GM12892 (cell line): ENCODE results near the gene TNS3.

ENCODE experiments used
- DNase-seq: peaks from one replicate; pipeline ENCODE4 v3.0.0; 2011; ENCODE audit not compliant: insufficient read length
- FAIRE-seq: peaks from 2 replicates; lab custom pipeline; 2011; peaks lifted over from hg19 to GRCh38; lab: Jason Lieb, UNC
- POLR2A ChIP-seq: IDR thresholded peaks from 2 replicates; pipeline ENCODE4 v1.6.1; 2011; ENCODE audit warnings: low read depth, low read length, control low read depth
- POLR2AphosphoS5 ChIP-seq: IDR thresholded peaks from 2 replicates; pipeline ENCODE4 v1.6.1; 2011; ENCODE audit warnings: low read depth, low read length, control low read depth
- TAF1 ChIP-seq: IDR thresholded peaks from 2 replicates; pipeline ENCODE4 v1.6.1; 2011; ENCODE audit warnings: low read depth, mild to moderate bottlenecking, control low read depth, low read length, borderline replicate concordance

The TNS3 gene

GRCh38 chr7:47518827-47519226 lies 63.1 kb downstream of the TNS3 start:
- DNase-seq (no peak), FAIRE-seq (no peak)
- TF ChIP-seq POLR2A, result no peak
- TF ChIP-seq TAF1, result no peak
- no peak for TF ChIP-seq POLR2AphosphoS5

DNA sequence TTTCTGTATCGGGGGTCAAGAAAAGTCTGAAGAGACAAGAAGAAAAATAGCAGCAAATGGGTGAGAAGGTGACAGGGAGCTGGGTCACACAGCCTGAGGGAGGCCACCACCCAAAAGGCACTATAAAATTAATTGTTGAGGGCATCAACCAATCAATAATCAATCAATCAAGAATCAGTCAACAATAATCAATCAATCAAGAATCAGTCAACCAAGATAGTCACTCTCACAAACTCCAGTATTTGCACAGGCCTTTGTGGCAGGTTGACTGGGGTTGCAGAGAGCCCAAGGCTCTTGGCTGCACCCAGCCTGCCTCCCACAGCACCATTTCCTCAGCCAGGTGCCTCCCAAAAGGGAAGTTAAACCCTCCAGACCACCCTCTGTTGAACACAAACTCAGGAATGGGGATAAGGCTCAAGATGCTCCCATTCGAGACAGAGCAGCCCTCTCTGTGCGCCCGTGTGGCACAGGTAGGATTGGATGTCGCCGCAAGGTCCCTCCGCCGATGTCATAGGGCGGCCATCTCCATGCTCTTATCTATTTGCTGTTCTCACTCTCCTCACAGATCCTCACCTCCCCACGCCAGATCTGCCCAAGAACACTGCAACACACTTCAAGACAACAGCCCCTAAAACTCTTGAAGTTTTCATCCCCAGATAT lies 64.0 kb downstream of the TNS3 start:
- DNase-seq (no peak), FAIRE-seq (no peak)

DNA sequence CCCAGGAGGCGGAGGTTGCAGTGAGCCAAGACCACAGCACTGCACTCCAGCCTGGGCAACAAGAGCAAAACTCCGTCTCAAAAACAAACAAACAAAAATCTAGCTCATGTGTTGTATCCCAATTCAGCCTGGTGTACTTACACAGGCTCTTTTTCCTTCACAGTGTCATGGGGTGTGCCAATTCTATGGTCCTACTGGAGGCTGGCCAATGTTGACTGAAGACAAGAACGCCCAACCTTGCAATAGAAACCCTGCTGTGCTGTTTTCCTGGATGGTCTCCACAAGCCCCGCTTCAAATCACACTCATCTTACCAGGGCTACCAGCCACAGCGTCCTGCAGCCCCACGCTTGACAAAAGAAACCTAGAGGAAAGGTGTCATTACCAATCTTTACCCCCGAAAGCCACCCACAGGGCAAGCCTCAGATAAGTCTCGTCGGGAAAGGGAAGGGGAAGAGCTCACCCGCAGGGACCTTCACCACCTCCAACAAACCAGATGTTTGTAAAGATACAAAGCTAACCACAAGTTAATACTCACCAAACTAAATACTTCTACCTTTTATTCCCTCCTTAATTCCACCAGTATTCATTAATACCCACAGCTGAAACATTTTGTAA lies 64.8 kb downstream of the TNS3 start:
- DNase-seq, result no peak
- FAIRE-seq, result no peak
- TF ChIP-seq POLR2AphosphoS5, result no peak
- TF ChIP-seq POLR2A, result no peak
- no peak for TF ChIP-seq TAF1

More for the DNA sequence above, 64.0 kb downstream of the TNS3 start:
- TF ChIP-seq POLR2AphosphoS5, result no peak
- TF ChIP-seq TAF1, result no peak
- no peak for TF ChIP-seq POLR2A

GRCh38 chr7:47516386-47516785 lies 65.5 kb downstream of the TNS3 start:
- FAIRE-seq (no peak), DNase-seq (no peak)
- no peak for TF ChIP-seq POLR2A

DNA sequence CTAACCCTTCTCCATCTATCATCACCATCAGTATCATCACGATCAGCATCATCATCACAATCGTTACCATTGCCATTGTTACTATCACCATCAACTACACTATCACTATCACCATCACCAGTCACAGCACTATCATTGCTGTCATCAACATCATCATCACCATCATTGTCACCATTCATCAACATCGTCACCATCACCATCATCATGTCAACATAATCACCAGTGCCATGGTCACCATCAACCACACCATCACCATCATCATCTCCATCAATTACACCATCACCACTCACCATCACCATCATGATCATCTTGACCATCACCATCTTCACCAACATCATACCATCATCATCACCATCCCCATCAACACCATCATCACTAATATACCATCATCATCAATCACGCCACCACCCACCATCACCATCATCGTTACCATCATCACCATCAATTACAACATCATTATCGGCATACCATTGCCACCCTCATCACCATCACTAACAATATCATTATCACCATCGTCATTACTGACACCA lies 66.5 kb downstream of the TNS3 start:
- no peak for TF ChIP-seq POLR2A
- no peak for TF ChIP-seq POLR2AphosphoS5
- TF ChIP-seq TAF1, result no peak
- DNase-seq (no peak), FAIRE-seq (no peak)

- TF ChIP-seq POLR2A (no peak), TAF1 (no peak)
- FAIRE-seq, result no peak
- DNase-seq, result no peak
These were observed 67.1 kb downstream of the TNS3 start for GRCh38 chr7:47514818-47515217.

GRCh38 chr7:47514367-47514766 lies 67.5 kb downstream of the TNS3 start:
- no peak for TF ChIP-seq POLR2AphosphoS5
- TF ChIP-seq TAF1, result no peak
- TF ChIP-seq POLR2A, result no peak
- DNase-seq (no peak), FAIRE-seq (no peak)

- DNase-seq (no peak), FAIRE-seq (no peak)
- TF ChIP-seq POLR2A (no peak), TAF1 (no peak), POLR2AphosphoS5 (no peak)
These were observed 68.1 kb downstream of the TNS3 start for GRCh38 chr7:47513741-47514241.

GRCh38 chr7:47512481-47513176 lies 69.3 kb downstream of the TNS3 start:
- FAIRE-seq, result no peak
- no peak for DNase-seq
- TF ChIP-seq POLR2AphosphoS5, result no peak
- TF ChIP-seq POLR2A, result no peak
- no peak for TF ChIP-seq TAF1

DNA sequence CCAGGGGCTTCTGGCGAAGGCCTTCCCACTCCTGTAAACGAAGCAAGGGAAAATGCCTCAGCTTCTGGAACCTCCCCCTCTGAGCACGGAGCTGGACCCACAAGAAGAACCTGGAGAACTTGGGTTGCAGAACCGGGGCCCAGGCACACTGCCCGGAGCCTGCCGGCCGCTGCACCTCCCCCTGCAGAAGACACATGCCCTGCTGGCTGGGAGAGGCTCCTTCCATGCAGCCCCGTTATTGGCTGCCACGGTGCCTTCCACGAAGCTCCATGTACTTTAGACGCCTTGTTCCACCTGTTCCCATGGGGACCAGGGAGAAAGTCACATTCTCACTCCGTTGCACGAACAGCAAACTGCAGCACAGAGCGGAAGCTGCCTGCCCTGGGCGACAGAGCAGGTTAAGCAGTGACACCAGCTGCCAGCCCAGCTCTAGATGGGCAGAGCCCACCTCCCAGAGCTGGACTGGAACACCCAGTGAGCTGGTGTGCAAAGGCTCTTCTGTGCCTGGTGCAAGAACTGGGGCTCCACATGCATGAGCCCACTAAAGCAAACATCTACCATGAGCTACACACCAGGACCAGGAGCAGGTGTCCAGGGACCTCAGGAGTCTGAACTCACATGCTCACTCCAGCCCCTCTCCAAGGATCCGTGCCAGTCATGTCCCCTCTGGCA lies 70.1 kb downstream of the TNS3 start:
- DNase-seq, result no peak
- TF ChIP-seq TAF1 (no peak), POLR2AphosphoS5 (no peak), POLR2A (no peak)
- FAIRE-seq, result no peak

- DNase-seq, result no peak
- TF ChIP-seq TAF1 (no peak), POLR2AphosphoS5 (no peak), POLR2A (no peak)
- FAIRE-seq, result no peak
These were observed 71.1 kb downstream of the TNS3 start for GRCh38 chr7:47510786-47511185.
